ENCODE measurements around the gene DDX18.
"Not testable (repeated sequence)": the region's sequence is repeated elsewhere in the genome, so short reads cannot be mapped to it uniquely, and the experiment has no call there.

Gene DDX18

DNA sequence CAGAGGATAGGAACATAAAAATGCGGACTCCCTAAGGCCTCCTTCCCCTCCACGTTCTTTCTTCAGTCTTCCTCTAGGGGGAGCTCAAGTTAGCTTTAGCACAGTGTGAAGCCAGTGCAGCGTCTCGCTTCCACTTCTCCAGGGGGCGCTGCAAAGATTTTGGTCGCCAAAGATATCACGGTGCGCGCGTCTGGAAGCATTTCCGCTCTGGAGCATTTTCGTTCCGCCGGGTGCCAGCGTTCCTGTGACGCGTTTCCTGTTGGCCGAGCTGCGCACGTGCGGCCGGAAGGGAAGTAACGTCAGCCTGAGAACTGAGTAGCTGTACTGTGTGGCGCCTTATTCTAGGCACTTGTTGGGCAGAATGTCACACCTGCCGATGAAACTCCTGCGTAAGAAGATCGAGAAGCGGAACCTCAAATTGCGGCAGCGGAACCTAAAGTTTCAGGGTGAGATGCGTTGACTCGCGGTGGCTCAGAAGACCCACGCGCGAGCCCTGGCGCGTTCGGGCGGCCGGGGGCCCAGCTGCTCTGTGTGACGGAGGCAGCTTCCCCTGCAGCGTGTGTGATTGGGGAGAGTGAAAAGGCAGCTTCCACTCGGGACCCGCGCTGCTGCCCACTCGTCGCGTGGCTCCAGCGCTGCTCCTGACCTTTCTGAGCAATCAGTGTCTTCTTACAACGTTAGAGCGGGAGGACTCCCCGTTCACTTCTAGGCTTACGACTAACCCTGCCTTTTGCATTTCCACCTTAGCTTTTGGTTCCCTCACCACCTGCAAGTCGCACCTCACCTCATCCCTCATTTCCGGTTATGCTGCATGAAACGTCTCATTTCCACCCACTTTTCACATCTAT is at the start of gene DDX18:
TSS of gene DDX18 (plus strand) at position 275 of the 848 bp plus-strand sequence. CDS start at position 362, 87 bp downstream.
- DNase-seq (ENCODE audit: low read depth, low spot score): peak; percentile 98

DNA sequence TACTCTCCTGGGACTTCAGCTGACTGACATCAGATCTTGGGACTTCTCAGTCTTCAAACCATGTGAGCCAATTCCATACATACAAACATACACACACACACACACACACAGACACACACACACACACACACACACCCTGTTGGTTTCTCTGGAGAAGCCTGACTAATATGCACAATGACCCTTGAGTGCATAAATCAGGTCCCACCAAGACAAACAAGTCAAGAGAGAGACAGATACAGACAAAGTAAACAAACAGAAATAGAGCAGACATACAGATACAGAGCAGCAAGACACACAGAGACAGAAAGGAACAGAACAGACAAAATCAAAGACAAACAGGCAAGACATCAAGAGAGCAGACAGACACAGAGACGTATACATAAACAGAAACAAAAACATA is 43.8 kb upstream of the DDX18 start:
- DNase-seq (ENCODE audit: low read depth, low spot score): no peak

DNA sequence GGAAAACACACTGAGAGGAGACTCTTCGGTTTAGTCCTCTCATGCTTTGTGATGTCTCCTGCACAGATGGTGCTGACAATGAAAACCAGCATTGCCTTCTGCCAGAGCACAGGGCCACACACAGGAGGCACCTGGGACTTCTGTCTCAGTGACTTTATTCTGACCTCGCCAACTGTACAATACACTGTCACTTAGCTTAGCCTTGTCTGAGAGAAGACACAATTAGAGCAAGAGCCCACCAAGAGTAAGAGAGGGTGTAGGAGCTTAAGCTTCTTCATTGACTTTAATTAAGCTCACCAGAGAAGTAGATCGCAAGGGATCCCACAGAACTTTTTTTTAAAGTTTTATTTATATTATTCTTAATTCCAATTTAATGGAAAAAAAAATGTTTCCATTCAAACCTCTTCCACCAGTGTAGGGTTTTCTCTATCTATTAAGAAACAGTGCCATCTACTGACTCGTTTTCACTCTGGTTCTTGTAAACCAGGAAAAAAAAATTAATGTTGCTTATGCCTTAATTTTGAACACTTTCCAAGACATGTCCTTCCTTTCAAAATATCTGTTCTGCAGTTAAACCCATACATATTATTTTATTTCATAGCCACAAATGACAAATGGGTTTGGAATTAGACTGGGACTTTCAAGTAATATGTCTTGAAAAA is 42.4 kb upstream of the DDX18 start:
- DNase-seq (ENCODE audit: low read depth, low spot score): no peak

DNA sequence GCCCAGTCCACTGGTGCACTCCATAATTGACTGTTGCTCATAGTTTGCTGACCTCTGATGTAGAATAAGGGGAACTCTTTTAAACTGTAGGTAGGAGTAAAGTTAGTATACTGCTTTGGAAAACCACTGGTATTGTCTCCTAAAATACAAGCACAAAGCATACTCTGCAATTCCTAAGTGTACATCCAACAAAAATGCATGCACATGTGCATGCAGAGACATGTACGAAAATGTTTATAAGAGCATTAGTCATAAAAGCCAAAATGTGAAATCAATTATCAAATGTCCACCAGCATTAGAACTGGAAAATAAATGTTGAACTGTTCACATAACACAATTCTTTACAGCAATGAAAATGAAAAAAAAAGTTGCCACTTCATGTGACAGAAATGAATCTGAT is 39.8 kb upstream of the DDX18 start:
- DNase-seq (ENCODE audit: low read depth, low spot score): no peak

DNA sequence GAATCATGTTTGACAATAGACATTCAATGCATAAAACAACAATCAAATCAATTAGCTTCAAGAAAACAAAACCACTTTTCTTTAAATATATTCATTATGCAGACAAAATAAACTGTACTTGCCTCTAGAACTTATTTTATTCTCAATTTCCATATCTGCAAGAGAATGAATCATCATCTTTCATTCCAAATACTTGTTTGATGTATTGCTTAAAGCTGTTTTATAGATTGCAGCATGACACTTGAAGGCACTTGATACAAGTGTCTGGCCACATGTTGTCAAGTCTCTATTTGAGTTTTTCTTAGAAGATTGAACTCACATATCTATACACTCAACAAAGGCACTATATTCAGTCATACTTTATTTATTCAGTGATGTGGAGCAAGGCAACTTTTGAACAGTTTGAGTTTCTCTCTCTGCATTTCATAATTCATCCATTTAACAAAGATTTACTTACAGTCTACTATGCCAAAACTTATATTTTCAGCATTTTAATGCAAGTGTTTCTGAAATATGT is 38.7 kb upstream of the DDX18 start:
- no peak for DNase-seq (ENCODE audit: low read depth, low spot score)

DNA sequence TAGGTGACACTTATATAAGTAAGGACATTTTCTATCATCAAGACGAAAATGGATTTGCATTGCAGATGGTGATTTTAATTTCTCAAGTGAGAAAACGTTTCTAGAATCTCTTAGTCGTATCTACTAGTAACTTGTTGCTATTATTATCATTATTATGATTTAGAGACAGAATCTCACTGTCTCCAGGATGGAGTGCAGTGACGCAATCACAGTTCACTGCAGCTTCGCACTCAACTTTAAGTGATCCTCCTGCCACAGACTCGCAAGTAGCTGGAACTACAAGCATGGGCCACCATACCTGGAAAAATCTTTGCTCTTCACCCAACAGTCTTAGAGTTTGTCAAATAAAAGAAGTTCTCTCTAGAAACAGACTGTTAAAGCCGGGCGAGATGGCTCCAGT is 37.6 kb upstream of the DDX18 start:
- DNase-seq (ENCODE audit: low read depth, low spot score): no peak

DNA sequence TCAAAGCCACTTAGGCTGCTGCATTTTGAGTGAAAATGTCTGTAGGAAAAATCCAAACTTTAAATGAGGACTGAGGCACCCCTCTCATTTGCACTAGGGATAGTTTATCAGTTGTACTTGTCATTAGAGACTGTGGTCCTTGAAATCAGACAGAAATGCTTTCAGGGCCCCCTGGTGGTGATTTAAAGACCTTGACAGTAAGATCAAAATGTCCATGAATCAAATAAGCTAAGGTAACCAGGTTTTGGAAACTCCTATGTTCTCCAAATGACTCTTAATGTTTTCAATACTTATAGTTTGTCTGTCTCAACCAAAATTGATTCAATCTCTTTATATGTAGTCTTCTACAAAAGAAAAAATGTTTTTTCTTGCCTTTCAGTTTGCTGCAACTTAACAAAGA is 28.8 kb upstream of the DDX18 start:
- DNase-seq (ENCODE audit: low read depth, low spot score): peak; percentile 2

DNA sequence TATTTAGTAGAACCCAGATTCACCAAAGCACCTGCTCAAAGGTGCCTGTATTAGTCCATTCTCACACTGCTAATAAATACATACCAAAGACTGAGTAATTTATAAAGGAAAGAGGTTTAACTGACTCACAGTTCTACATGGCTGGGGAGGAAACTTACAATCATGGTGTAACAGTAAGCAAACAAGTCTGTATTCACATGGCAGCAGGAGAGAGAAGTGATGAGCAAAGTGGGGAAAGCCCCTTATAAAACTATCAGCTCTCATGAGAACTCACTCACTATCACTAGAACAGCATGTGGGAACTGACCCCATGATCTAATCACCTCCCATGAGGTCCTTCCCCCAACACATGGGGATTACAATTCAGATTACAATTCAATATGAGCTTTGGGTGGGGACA is 28.0 kb upstream of the DDX18 start:
- no peak for DNase-seq (ENCODE audit: low read depth, low spot score)

DNA sequence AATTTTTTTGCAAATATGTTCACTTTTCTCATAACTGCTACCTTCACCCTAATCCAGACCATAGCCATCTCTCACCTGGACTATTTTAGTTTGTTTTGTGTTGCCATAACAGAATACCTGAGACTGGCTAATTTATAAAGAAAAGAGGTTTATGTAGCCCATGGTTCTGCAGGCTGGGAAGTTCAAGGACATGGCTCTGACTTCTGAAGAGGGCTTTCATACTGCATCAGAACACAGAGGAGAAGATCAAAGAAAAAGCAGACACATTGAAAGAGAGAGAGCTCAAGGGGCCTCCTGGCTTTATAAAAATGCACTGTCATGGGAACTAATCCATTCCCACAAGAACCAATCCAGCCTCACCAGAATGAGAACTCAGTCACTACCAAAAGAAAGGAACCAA is 25.0 kb upstream of the DDX18 start:
- DNase-seq (ENCODE audit: low read depth, low spot score): no peak

DNA sequence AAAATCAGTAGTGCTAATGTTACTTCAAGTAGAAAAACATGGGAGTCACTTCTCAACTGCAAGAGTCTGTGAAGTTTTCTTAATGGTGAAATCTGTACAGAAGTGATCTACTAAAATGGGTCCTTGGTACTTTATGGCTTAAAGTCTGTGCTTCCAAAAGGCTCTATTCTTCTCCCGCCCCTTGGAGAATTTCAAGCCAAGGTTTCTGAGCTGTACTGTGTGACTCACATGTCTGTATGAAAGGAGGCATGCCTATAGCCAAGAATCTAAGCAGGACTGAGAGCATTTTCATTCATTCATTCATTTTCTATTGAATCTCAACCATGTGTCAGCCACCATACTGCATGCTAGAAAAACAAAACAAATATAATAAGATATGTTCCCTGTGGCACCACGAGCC is 19.8 kb upstream of the DDX18 start:
- no peak for DNase-seq (ENCODE audit: low read depth, low spot score)

DNA sequence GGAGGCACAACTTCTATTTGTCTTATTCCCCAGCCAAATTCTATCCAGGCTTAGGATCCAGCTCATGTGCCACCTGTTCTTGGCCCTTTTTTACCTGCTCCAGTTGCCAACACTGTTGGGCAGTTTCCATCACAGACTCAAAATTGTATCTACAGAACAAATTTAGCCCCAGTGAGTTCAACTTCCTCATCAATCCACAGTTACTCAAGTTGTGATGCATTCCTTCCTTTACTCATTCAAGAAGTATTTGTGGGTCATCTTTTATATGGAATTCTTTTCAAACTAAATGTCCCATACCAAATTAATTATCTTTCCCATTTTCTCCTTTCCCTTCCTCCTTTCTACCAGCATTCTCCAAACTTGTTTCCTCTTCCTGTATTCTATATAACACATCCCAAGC is 12.7 kb upstream of the DDX18 start:
- DNase-seq (ENCODE audit: low read depth, low spot score): no peak

DNA sequence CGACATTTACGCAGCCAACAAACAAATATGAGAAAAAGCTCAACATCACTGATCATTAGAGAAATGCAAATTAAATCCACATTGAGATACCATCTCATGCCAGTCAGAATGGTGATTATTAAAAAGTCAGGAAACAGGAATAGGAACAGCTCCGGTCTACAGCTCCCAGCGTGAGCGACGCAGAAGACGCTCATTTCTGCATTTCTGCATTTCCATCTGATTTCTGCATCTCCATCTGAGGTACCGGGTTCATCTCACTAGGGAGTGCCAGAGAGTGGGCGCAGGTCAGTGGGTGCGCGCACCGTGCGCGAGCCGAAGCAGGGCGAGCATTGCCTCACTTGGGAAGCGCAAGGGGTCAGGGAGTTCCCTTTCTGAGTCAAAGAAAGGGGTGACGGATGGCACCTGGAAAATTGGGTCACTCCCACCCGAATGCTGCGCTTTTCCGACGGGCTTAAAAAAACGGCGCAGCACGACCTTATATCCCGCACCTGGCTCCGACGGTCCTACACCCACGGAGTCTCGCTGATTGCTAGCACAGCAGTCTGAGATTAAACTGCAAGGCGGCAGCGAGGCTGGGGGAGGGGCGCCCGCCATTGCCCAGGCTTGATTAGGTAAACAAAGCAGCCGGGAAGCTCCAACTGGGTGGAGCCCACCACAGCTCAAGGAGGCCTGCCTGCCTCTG is 10.7 kb upstream of the DDX18 start:
- DNase-seq (ENCODE audit: low read depth, low spot score): not testable (repeated sequence)

DNA sequence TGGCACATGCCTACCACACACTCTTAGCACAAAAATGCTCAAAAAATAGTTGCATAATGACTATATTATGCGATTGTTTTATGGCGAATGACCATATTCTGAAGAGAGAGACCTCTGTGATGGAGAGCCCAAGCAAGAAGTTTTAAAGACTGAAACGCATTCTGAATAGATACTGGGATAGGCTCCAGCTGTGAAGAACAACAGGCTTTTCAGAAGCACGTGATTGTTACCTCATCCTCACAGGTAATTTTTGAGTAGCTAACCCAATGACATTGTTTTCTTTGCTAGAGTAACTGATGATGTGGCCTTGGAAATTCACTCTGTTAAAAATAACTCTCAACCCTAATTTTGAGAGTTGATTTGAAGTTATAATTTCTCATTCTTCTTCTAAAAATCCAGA is 2.0 kb upstream of the DDX18 start:
- no peak for DNase-seq (ENCODE audit: low read depth, low spot score)

DNA sequence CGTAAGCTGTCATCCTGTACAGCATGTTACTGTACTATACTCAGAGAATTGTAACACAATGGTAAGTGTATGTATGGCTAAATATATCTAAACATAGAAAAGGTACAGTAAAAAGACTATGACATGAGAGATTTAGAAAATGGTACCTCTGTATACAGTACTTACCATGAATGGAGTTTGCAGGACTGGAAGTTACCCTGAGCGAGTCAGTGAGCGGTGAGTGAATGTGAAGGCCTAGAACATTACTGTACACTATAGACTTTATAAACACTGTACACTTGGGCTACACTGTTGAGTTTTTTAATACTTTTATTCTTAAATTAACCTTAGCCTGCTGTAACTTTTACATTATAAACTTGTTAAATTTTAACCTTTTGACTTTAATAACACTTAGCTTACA is 1.5 kb downstream of the DDX18 start:
- no peak for DNase-seq (ENCODE audit: low read depth, low spot score)

DNA sequence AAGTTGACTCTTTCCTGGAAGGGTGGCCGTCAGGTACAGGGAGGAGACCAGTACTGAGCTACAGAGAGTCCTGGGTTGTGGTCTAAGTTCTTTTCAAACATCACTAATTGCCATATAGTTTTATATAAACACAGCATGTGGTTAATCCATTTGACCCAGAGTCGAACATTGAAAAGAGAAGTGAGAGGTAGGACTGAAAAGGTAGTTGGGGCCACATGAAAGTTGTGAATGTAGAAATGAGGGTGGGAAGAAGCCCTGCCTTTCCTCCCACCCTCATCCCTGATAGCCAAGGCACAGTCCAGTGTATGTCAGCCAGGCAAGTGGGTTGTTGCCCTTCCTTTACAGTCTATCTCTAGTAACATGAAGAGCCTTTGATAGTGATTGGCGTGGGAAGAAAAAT is 4.4 kb downstream of the DDX18 start:
- no peak for DNase-seq (ENCODE audit: low read depth, low spot score)

DNA sequence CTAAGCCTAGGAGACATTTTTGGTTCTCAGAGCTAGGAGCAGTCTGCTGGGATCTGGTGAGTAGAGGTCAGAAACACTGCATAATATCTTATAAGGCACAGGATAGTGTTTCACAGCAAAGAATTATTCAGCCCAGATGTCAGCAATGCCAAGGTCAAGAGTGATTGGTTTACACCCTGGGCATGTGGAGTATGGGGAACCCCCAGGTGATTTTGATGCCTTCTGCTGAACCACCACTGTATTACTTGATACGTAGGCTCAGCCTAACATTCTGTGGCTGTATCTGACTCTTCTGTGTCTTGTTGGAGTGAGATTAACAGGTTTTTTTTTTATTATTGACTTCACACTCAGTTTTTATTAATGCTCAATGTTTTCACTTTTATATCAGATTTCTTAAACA is 6.0 kb downstream of the DDX18 start:
- DNase-seq (ENCODE audit: low read depth, low spot score): no peak

DNA sequence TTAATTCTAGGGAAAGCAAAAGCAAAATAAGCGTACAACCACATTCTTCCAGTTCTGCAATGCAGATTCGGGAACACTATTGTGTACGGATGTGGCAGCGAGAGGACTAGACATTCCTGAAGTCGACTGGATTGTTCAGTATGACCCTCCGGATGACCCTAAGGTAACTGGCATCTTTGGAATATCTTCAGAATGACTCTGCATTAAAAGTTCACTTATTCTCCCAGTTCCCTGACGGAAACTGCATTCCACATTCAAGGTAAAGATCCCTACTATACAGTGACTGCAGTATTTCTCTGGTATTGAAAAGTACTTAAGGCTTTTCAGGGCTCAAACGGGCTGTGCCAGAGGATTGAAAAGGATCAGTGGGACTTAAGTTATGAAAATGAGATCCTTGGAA is 10.9 kb downstream of the DDX18 start:
- no peak for DNase-seq (ENCODE audit: low read depth, low spot score)

DNA sequence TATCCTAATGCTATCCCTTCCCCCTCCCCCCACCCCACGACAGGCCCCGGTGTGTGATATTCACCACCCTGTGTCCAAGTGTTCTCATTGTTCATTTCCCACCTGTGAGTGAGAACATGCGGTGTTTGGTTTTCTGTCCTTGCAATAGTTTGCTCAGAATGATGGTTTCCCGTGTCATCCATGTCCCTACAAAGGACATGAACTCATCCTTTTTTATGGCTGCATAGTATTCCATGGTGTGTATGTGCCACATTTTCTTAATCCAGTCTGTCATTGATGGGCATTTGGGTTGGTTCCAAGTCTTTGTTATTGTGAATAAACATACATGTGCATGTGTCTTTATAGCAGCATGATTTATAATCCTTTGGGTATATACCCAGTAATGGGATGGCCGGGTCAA is 13.0 kb downstream of the DDX18 start:
- not testable (repeated sequence) for DNase-seq (ENCODE audit: low read depth, low spot score)

DNA sequence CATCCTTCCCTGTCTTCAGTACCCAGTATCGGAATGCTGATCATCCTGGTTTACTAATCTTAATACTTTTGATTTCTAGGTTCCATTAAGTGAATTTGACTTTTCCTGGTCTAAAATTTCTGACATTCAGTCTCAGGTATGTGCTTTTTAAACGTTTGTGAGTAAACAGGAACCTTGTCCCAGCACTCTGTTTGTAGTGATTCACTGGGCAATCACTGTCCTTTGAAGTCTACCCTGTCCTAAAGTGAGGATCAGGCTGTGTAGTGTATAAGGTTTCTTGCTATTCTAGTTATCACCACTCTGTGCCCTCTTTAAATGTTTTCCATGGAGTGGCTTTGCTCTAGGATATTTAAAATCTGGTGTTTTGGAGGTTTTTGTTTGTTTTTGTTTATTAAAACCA is 14.4 kb downstream of the DDX18 start:
- DNase-seq (ENCODE audit: low read depth, low spot score): no peak

DNA sequence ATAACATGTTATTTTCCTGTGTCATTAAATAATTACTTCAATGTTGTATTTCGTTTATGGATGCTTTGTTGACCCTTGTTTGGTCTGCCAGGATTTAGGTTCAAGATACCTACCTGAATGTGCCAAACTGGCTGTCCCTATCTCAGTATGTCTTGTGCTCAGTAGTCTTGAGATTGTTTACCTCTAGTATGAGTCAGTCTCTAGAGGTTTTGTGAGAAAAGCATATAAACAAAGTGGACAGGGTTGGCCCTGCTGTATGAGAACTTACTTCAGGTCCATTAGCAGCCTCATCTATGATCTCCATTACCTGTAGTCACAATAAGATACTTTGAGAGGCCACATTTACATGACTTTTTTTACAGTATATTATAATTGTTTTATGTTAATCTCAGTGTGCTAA is 17.8 kb downstream of the DDX18 start:
- no peak for DNase-seq (ENCODE audit: low read depth, low spot score)

DNA sequence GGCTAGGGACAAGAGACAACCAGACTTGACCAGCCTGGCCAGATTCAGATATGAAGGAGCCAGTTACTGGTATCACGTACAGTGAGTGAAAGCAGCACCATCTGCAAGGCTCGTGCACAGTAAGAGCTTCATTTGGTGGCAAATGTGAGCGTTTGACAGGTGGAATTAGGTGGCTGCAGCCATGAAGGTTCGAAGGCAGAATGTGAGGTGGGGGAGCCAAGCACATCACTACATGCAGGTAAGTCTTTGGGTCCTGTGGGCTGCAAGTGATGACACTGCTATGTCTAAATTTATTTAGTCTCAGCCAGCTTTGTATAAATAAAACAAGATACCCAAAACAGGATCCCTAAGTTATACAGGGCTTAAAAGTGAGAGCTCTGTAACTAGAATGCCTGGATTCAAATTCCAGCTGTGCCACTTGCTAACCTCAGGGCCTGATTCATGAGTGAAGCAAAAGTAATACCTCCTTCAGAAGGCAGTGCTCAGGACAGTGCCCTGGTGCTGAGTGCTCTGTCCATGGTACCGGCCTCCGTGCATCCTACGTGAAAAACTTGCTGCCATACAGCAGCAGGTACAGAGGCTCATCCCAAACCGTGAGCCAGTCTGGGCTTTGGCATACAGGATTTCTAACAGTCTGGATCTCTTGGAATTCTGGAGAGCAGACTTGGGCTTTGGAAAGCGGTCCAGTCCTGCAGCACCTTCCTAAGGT is 18.6 kb downstream of the DDX18 start:
- DNase-seq (ENCODE audit: low read depth, low spot score): no peak

DNA sequence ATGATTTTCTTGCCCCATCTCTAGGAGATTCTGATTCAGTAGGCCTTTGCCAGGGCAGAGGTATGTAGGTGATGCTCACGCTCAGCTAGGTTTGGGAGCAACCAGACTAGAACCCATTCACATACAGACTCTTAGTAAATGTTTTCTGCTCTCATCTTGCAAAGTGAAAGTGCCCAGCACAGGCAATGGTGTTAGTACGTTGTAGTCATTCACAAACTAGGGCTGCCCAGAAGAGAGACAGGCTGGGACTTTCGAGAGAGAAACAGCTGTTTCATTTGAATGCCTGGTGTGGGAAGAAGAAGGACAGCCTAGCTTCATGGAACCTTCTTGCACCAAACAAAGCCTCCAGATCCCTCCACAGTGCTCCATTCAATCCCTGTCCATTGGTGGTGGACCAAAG is 19.4 kb downstream of the DDX18 start:
- DNase-seq (ENCODE audit: low read depth, low spot score): no peak
